CD1c-positive myeloid dendritic cell (primary cell): ENCODE measurements around the gene CRCP.

Experiments used
- DNase-seq: peaks from one replicate; pipeline ENCODE4 v3.0.0-alpha.2; 2016; ENCODE audit errors: extremely low spot score

Gene CRCP

DNA sequence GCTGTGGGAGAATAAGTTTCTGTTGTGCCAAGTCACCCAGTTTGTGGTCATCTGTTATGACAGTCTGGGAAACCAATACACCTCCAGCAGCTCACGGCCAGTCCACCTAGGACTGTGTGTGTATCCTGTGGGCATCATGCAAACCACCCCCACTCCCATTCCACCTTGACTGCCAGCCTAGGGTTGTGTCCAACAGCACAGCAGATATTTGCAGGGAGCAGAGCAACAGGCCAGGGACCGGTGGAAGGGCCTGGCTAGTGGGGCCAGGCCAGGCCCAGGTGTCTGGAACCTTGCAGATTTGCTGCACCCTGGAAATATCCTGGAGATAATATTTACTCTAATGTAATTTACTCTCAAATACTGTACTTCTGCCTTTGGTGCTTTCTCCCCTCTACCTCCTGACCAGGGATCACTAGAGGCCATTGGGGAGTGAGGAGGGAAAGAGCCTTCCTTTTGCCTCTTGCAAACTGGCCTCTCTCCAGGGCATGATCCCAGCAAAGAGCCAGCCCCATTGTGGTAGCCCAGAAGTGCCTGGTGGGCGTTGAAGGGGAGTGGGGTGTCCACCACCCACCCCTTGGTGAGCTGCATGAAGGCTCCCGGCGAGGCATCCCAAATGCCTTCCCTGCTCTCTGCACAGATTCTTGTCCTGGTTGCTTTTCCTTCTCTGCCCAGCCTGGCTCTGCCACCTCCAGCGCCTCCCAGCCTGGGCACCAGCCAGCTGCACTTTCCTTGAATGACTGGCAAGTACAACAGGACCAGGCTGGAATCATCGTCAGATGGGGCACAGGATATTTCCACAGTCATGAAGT lies 75.3 kb downstream of the CRCP start:
- DNase-seq = no peak

- no peak for DNase-seq
Measured at GRCh38 chr7:66190504-66190857, 75.8 kb downstream of the CRCP start.

DNA sequence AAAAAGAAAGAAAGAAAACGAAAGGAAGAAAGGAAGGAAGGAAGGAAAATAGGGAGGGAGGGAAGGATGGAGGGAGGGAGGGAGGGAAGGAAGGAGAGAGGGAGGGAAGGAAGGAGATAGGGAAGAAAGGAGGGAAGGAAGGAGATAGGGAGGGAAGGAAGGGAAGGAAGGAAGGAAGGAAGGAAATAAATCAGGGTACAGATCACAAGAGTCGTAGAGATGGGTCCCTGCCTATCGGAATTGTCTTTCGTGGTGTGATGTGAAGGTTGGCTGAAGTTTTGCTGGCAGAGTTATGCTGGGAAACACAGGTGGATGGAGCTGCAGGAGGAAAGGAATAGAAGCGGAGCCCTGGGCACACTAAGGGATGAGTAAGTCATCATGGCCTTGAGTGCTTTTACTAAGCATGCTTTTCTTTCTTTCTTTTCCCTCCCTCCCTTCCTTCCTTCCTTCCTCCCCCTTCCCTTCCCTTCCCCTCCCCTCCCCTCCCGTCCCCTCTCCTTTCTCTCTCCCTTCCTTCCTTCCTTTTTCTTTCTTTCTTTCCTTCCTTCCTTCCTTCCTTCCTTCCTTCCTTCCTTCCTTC lies 78.6 kb downstream of the CRCP start:
- no peak for DNase-seq

GRCh38 chr7:66198469-66198868 lies 83.8 kb downstream of the CRCP start:
- no peak for DNase-seq

DNA sequence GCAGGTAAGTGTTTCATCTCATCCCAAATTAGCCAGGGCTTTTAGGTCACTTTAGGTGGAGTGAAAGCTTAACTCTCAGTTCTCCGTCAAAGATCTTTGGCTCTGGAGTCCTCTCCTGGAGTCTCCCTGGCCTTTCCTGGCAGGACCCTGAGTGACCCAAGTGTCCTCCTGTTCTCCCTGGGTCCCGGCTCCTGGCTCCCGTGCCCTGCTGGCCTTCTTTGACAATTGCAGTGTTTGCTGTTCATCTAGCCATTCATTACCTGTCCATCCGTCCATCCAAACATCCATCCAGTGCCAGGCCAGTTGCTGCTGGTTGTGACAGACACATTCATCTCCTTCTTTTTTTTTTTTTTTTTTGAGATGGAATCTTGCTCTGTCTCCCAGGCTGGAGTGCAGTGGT lies 84.3 kb downstream of the CRCP start:
- no peak for DNase-seq

GRCh38 chr7:66202441-66202840 lies 87.8 kb downstream of the CRCP start:
- DNase-seq = no peak
